ENCODE data around the gene CHD3.

CHD3 gene

DNA sequence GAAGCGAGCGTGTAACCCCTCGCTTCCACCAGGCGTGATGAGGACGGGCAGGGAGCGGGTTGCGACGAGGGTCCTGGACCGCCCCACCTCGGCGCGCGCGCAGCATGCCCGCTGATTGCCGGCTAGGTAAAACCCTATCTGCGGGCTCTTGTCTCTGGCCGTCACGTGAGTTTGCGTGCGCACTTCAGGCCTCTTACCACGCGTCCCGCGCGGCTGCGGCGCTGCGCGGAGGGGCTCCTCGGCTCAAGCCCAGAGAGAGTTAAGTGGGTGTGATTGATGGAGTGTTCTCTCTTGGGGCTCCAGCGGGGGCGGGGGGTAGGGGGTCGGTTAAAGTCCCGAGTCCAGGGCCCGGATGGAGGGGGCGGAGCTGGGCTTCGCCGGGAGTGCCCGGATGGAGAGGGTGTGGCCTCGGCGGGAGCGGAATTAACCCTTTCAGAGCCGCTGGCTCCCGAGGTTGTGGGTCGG lies 46.6 kb upstream of the CHD3 start:
- DNase-seq (ENCODE audit: low spot score), result peak; percentile 82

DNA sequence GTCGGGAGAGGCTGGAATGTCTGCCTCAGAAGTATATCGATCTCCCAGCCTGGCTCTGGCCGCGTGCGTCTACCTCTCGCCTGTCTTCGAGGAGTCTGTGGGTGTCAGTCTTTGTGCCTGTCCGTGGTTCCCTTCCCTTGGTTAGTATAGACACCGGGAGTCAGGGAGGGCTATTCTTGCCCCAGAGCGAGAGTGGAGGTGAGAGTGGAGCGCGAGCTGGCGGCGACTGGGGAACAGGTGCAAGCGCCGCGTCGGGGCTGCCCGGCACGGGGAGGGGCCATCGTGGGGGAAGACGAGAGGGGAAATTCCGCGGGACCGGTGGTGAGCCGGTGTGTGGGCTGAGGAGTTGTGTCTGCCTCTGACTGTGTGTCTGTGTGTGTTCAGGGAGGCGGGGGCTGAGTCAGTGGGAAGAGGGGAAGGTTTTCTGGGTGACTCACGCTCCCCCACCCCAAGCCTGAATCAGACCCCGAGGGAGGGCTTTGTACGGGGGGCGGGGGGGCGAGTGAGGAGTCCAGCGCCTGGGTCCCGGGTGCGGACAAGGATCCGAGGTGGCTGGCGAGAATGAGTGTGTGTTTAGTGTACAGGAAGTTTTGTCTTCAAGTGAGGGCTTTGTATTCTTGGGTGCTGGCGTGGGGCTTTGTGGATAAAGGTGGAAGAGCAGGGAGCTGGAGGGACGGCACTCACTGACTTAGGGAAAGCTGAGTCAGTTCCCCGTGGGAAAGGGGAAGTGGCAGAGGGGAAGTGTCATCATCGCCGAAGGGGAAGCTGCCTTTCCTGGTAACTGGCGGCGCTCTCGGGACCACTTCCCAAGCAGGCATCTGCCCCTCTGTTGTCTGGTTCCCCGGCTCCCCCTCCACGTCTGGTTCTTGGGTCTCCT lies 46.0 kb upstream of the CHD3 start:
- in situ Hi-C loops (cut with MboI; ENCODE audit: low pct_unique_long_range_greater_than_20kb, low sequenced_read_pairs, unreplicated experiment), result no loop called here

More for the DNA sequence above, 46.6 kb upstream of the CHD3 start:
- TF ChIP-seq, protein P1, sequence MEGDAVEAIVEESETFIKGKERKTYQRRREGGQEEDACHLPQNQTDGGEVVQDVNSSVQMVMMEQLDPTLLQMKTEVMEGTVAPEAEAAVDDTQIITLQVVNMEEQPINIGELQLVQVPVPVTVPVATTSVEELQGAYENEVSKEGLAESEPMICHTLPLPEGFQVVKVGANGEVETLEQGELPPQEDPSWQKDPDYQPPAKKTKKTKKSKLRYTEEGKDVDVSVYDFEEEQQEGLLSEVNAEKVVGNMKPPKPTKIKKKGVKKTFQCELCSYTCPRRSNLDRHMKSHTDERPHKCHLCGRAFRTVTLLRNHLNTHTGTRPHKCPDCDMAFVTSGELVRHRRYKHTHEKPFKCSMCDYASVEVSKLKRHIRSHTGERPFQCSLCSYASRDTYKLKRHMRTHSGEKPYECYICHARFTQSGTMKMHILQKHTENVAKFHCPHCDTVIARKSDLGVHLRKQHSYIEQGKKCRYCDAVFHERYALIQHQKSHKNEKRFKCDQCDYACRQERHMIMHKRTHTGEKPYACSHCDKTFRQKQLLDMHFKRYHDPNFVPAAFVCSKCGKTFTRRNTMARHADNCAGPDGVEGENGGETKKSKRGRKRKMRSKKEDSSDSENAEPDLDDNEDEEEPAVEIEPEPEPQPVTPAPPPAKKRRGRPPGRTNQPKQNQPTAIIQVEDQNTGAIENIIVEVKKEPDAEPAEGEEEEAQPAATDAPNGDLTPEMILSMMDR (IDR thresholded peaks at IDR 0.05; ENCODE audit: extremely low read depth, insufficient read depth, missing control alignments), result no peak
- in situ Hi-C loops (cut with MboI; ENCODE audit: low pct_unique_long_range_greater_than_20kb, low sequenced_read_pairs, unreplicated experiment), result no loop called here

DNA sequence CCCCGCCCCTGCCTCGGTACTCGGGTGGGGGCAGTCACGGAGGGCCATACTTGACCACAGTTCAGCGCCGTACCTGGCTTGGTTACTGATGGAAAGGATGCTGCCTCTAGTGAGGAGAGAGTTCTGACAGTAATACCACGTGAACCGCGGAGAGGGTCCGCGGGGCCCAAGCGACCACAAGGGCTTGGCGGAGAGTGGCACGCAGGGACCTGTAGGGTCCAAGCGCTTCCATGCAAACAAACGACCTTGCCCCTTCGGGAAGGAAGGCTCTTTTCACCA lies 45.4 kb upstream of the CHD3 start:
- in situ Hi-C loops (cut with MboI; ENCODE audit: low pct_unique_long_range_greater_than_20kb, low sequenced_read_pairs, unreplicated experiment), result no loop called here
- DNase-seq (ENCODE audit: low spot score), result no peak
- TF ChIP-seq, protein P1 (IDR thresholded peaks at IDR 0.05; ENCODE audit: extremely low read depth, insufficient read depth, missing control alignments), result no peak

More for the DNA sequence above, 46.0 kb upstream of the CHD3 start:
- TF ChIP-seq, protein P1 (IDR thresholded peaks at IDR 0.05; ENCODE audit: extremely low read depth, insufficient read depth, missing control alignments), result peak; percentile 33
- peak; percentile 85 for DNase-seq (ENCODE audit: low spot score)

DNA sequence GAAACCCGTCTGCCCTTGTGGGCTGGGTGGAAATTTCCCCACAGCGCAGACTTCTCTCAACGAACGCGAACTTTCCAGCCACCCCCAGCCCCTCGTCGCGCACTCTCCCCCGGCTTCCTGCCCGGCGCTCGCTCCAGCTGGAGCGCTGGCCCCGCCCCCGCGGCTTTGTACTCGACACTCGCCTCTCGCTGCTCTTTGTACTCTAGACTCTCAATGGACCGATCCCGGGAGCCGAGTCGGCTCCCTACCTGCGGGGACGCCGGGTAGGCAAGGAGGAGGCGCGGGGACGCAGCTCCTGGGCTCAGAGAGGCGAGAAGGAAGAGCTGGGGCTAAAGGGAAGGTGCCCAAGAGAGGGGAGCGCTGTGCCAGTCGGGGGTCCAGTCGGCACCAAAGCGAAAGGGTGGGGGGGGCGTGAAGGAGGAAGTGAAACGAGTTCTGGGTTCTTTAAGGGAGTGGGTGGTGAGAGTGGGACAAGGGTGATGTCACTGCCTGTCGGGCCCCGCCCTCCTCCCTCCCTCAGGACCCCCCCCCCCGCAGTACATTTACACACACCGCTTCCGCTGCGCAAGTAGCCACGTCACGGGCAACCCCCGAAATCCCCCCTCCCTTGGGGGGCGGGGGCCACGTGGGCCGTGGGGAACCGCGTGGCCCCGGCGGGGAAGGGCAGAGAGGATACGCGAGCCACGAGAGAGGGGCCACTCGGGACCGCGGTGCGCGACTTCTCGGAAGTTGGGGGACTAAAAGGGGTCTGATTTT lies 44.9 kb upstream of the CHD3 start:
- TF ChIP-seq, protein P1 (IDR thresholded peaks at IDR 0.05; ENCODE audit: extremely low read depth, insufficient read depth, missing control alignments), result no peak
- in situ Hi-C loops (cut with MboI; ENCODE audit: low pct_unique_long_range_greater_than_20kb, low sequenced_read_pairs, unreplicated experiment), result no loop called here
- peak; percentile 96 for DNase-seq (ENCODE audit: low spot score)

DNA sequence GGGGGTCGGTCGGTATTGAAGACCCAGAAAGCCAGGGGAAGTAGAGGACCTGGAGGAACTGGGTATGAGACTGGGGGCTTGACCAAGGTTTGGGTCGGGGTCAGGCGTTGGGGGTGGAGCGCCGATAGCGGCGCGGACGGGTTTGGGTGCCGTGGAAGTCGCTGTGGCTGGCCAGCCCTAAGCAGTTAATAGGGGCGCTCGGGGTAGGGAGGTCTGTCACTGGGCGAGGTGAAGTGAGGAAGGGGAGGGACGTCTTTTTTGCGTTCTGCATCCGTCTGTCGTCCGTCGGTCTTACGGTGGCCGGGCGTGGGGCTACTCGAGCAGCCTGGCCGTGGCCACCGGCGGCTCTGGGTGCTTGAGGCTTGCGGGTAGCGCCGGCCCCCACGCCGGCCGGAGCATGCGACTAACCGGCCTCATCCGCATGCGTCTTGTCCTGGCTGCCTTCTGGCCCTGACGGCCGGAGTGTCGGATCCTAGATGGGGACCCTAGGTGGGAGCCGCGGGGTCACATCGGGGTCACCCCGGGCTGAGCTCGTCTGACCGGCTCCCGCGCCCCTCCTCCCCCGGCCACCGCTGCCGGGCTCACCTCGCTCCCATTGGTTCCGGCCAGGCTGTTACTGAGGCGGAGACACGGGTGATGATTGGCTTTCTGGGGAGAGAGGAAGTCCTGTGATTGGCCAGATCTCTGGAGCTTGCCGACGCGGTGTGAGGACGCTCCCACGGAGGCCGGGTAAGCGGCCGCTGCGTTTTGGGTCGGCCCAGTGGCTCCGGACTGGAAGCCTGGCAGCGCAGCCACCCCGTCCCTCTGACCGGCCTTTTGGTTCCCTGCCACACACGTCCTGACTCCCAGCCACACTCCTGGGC lies 44.1 kb upstream of the CHD3 start:
- peak; percentile 96 for DNase-seq (ENCODE audit: low spot score)
- TF ChIP-seq, protein P1 (IDR thresholded peaks at IDR 0.05; ENCODE audit: extremely low read depth, insufficient read depth, missing control alignments), result no peak
- in situ Hi-C loops (cut with MboI; ENCODE audit: low pct_unique_long_range_greater_than_20kb, low sequenced_read_pairs, unreplicated experiment), result no loop called here
